Measurements from ENCODE around the gene OBSCN. TPM values are rescaled to one million over a fixed set of nuclear protein-coding genes. Genes with fewer than 3 reads are reported as not detected.

Gene OBSCN
- total and polyA plus RNA-seq, 12 donors = 0.90 to 18.0 (median 5.9) TPM

GRCh38 chr1:228207381-228207810, 448 bp upstream of the OBSCN start:
- DNase-seq = peak in 1 of 7 donors; percentile 37
- TF ChIP-seq CTCF (IDR thresholded peaks at IDR 0.05) = no peak
- TF ChIP-seq POLR2A (IDR thresholded peaks at IDR 0.05) = no peak
- intact Hi-C loops (cut with DNase I) = loop anchor here in 1 of 2 donors (5.0 kb wide), 1 partner anchor 35 kb away; no protein-coding TSS in a partner anchor
- WGBS, 4 donors = 77 to 81% (median 79%) methylated on average over 6 to 8 of the region's 8 CpGs
- H3K36me3 ChIP-seq (replicated peaks in 1 of 2) = no peaks in the 10 kb centered on the region
- no peak overlapping the region for H3K4me3 ChIP-seq
- H3K4me1 ChIP-seq (replicated peaks in 1 of 2) = peaks cover 0 to under 1% of the 10 kb centered on the region in 2 donors
- H3K27me3 ChIP-seq = peaks cover 7% of the 10 kb centered on the region
- H3K9me3 ChIP-seq (replicated peaks in 1 of 3) = no peaks in the 10 kb centered on the region
- no peak overlapping the region for H3K27ac ChIP-seq

- no peak overlapping the region for H3K4me3 ChIP-seq
- H3K27ac ChIP-seq = no peak overlapping the region
- intact Hi-C loops (cut with DNase I) = loop anchor here in 1 of 2 donors (5.0 kb wide), 1 partner anchor 37 kb away; no protein-coding TSS in a partner anchor
These were observed 1.1 kb downstream of the OBSCN start for GRCh38 chr1:228208831-228209551.

GRCh38 chr1:228209657-228210056, 1.8 kb downstream of the OBSCN start:
- Histone ChIP-seq H3K4me1 (replicated peaks in 1 of 2) (peaks cover 5% of the 10 kb centered on the region in 2 donors), H3K36me3 (replicated peaks in 1 of 2) (no peaks in the 10 kb centered on the region)
- intact Hi-C loops (cut with DNase I) = loop anchor here (2.0 to 5.0 kb wide), 2 partner anchors 31 to 37 kb away; no protein-coding TSS in a partner anchor

More at GRCh38 chr1:228208831-228209551, 1.1 kb downstream of the OBSCN start:
- TF ChIP-seq POLR2A (IDR thresholded peaks at IDR 0.05) (no peak), CTCF (IDR thresholded peaks at IDR 0.05) (no peak)
- 56 to 78% (median 68%) methylated on average over 10 to 19 of the region's 19 CpGs for WGBS, 4 donors
- H3K4me1 ChIP-seq (replicated peaks in 1 of 2) = peaks cover 5% of the 10 kb centered on the region in 2 donors
- no peaks in the 10 kb centered on the region for H3K36me3 ChIP-seq (replicated peaks in 1 of 2)
- H3K27me3 ChIP-seq = peaks cover 11% of the 10 kb centered on the region
- DNase-seq = peak in 1 of 7 donors; percentile 14
- H3K9me3 ChIP-seq (replicated peaks in 1 of 3) = no peaks in the 10 kb centered on the region

More at GRCh38 chr1:228209657-228210056, 1.8 kb downstream of the OBSCN start:
- WGBS, 4 donors = 53 to 88% (median 77%) methylated on average over 2 to 3 of the region's 3 CpGs
- Histone ChIP-seq H3K27ac (no peak overlapping the region), H3K9me3 (replicated peaks in 1 of 3) (no peaks in the 10 kb centered on the region), H3K4me3 (no peak overlapping the region), H3K27me3 (peaks cover 11% of the 10 kb centered on the region)
- TF ChIP-seq POLR2A (IDR thresholded peaks at IDR 0.05) = no peak
- TF ChIP-seq CTCF (IDR thresholded peaks at IDR 0.05) = no peak
- peak in 1 of 7 donors; percentile 21 for DNase-seq

Data from adrenal gland (tissue), 12 donors.